Stomach (tissue), 4 donors: ENCODE measurements around the gene RNF213.

Experiments
- CTCF ChIP-seq, 7 experiments: fragments of 450-650 bp in 4 of 7; fragments of 200-600 bp in 3 of 7; sonication (generic) in 3 of 7; IDR thresholded peaks; one replicate each; pipeline ENCODE4 v1.5.1; 2016 to 2019; ENCODE audit warnings: antibody characterized with exemption in 7 of 7, control low read depth in 2 of 7, mild to moderate bottlenecking in 1 of 7
- EP300 ChIP-seq: sonication (generic); formaldehyde crosslinking; IDR thresholded peaks from one replicate; pipeline ENCODE4 v1.6.1; 2017; ENCODE audit warnings: antibody characterized with exemption
- POLR2A ChIP-seq, 4 donors: fragments of 450-650 bp; IDR thresholded peaks; one replicate each; pipeline ENCODE4 v1.6.1; 2016; ENCODE audit warnings: antibody characterized with exemption in 4 of 4, control low read depth in 2 of 4, mild to moderate bottlenecking in 1 of 4, moderate library complexity in 1 of 4

- no peak for TF ChIP-seq POLR2A (IDR thresholded peaks at IDR 0.05)
- no peak for TF ChIP-seq CTCF (IDR thresholded peaks at IDR 0.05)
- TF ChIP-seq EP300 = no peak
Observed at GRCh38 chr17:80318166-80318565, 57.5 kb downstream of the RNF213 start.
